Stimulated activated CD4-positive, alpha-beta T cell treated with anti-CD3 and anti-CD28 coated beads, Interleukin-1b, Interleukin-23, amount 100 ng/mL, for 4 hours (primary cell): ENCODE data around the gene ALDH2.
A peak's percentile ranks its signal among the peaks of the same experiment; 100 is the strongest.
"Not testable (repeated sequence)": the region's sequence is repeated elsewhere in the genome, so short reads cannot be mapped to it uniquely, and the experiment has no call there.

Experiments
- DNase-seq, 2 donors: peaks; one replicate each; pipeline ENCODE4 v3.0.0-alpha.2; 2020; ENCODE audit warnings: low read depth in 2 of 2

ALDH2 gene

DNA sequence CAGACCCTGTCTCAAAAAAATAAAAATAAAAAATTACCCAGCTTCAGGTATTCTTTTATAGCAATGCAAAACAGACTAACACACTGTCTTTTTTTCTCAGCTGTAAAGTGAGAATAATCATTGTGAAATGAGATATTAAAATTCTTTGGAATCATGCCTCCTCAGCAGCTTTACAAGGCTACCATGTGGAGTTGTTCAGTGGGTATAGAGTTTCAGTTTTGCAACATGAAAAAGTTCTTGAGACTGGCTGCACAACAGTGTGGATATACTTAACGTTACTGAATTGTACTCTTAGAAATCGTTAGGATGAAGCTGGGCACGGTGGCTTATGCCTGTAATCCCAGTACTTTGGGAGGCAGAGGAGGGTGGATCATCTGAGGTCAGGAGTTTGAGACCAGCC, 59.6 kb downstream of the ALDH2 start:
- no peak for DNase-seq

GRCh38 chr12:111826992-111827391, 60.3 kb downstream of the ALDH2 start:
- no peak for DNase-seq

DNA sequence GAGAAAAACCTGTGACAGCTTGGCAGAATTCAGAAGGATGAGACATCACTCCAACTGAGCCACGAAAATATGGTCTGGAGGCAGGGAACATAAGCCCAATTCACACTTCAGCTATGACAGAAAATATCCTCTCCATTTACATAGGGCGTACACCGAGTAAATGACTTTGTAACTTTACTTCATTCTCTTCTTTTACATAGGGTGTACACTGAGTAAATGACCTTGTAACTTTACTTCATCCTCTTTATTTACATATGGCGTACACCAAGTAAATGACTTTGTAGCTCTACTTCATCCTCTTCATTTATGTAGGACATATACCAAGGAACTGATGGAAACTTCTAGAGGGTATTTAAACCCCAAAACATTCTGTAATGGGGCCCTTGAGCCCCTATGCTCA, 61.2 kb downstream of the ALDH2 start:
- no peak for DNase-seq

DNA sequence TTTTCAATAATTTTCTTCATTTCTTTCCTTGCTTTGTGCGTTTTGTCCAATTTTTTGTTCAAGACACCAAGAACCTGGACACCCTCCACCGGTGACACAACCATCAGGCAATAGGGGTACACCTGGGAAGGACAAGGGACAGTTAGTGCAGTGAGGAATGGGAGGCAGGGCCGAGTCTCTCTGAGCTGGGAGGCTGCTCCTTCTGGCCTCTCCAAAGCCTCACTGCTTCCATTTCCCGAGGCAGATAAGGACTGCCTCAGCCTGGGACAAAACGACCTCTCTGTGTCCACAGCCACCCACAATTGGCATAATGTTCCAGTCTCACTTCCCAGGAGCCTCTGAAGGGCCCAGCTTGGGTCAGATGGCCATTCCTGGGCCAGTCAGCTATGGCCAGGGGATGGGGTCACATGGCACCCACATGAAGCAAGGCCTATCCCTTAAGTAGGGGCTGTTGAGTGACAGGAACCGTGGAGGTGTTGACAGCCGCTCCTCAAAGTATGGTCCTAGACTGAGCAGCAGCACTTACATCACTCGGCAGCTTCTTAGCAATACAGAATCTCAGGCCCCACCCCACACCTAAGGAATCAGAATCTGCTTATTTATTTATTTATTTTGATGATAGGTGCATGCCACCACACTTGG, 61.7 kb downstream of the ALDH2 start:
- no peak for DNase-seq

DNA sequence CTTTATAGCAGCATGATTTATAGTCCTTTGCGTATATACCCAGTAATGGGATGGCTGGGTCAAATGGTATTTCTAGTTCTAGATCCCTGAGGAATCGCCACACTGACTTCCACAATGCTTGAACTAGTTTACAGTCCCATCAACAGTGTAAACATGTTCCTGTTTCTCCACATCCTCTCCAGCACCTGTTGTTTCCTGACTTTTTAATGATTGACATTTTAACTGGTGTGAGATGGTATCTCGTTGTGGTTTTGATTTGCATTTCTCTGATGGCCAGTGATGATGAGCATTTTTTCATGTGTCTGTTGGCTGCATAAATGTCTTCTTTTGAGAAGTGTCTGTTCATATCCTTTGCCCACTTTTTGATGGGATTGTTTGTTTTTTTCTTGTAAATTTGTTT, 62.9 kb downstream of the ALDH2 start:
- not testable (repeated sequence) for DNase-seq

DNA sequence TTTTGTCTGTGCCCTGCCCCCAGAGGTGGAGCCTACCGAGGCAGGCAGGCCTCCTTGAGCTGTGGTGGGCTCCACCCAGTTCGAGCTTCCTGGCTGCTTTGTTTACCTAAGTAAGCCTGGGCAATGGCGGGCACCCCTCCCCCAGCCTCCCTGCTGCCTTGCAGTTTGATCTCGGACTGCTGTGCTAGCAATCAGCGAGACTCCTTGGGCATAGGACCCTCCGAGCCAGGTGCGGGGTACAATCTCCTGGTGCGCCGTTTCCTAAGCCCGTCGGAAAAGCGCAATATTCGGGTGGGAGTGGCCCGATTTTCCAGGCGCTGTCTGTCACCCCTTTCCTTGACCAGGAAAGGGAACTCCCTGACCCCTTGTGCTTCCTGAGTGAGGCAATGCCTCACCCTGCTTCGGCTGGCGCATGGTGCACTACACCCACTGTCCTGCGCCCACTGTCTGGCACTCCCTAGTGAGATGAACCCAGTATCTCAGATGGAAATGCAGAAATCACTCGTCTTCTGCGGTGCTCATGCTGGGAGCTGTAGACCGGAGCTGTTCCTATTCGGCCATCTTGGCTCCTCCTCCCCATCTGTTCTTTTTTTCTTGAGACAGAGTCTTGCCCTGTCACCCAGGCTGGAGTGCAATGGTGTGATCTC, 68.1 kb downstream of the ALDH2 start:
- DNase-seq, result not testable (repeated sequence)

DNA sequence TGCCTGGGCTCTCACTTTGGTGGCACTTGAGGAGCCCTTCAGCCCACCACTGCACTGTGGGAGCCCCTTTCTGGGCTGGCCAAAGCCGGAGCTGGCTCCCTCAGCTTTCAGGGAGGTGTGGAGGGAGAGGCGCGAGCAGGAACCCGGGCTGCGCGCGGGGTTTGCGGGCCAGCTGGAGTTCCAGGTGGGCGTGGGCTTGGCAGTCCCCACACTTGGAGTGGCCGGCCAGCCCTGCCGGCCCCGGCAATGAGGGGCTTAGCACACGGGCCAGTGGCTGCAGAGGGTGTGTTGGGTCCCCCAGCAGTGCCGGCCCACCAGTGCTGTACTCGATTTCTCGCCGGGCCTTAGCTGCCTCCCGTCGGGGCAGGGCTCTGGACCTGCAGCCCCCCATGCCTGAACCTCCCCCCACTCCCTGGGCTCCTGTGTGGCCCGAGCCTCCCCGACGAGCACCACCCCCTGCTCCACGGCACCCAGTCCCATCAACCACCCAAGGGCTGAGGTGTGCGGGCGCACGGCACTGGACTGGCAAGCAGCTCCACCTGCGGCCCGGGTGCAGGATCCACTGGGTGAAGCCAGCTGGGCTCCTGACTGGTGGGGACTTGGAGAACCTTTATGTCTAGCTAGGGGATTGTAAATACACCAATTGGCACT, 68.9 kb downstream of the ALDH2 start:
- not testable (repeated sequence) for DNase-seq

- DNase-seq, result no peak
Observed at GRCh38 chr12:111838353-111838752, 71.6 kb downstream of the ALDH2 start.

GRCh38 chr12:111840807-111841206, 74.1 kb downstream of the ALDH2 start:
- DNase-seq, result no peak

- no peak for DNase-seq
Observed at GRCh38 chr12:111841236-111841749, 74.6 kb downstream of the ALDH2 start.

- DNase-seq, result peak; percentile 96
Observed at GRCh38 chr12:111841750-111842555, 75.2 kb downstream of the ALDH2 start, which contains the start of gene MAPKAPK5. MAPKAPK5 (plus strand) TSS chr12:111842228; CDS start chr12:111842734, 506 bp downstream.

GRCh38 chr12:111842556-111843396, 76.0 kb downstream of the ALDH2 start:
- peak in 1 of 2 donors; percentile 8 for DNase-seq

DNA sequence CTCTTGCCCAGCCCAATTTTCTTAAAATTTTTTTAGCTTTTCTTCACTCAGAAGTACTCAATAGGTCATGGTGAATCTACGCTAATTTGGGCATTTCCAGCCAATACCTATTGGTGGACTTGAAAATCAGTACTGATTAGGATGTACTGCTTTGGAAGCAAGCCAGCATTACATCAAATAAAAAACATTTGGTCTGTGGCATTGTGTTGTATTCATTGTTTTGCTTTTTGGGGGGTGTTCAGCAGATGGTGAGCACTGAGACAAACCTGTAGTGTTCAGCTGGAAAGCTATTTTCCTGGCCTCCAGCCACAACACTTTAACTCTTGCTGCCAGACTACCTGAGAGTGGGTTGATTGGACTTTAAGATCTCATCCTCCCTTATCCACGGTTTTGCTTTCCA, 79.3 kb downstream of the ALDH2 start:
- DNase-seq, result no peak

- DNase-seq, result no peak
Observed at GRCh38 chr12:111850526-111850925, 83.8 kb downstream of the ALDH2 start.

DNA sequence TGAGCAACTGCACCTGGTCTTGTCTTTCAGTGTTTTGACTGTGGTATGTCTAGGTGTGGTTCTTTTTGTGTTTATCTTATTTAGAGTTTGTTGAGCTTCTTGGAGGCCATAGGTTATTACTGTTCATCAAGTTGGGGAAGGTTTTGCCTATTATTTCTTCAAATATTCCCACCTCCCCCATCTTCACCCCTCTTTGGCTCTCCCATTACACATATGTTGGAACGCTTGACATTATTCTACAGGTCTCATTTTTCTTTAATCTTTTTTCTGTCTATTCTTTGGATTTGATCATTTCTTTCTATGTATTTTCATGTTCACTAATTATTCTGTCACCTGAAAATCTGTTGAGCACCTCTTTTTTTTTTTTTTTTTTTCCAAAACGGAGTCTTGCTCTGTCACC, 91.5 kb downstream of the ALDH2 start:
- no peak for DNase-seq

GRCh38 chr12:111858778-111859177, 92.0 kb downstream of the ALDH2 start:
- no peak for DNase-seq

DNA sequence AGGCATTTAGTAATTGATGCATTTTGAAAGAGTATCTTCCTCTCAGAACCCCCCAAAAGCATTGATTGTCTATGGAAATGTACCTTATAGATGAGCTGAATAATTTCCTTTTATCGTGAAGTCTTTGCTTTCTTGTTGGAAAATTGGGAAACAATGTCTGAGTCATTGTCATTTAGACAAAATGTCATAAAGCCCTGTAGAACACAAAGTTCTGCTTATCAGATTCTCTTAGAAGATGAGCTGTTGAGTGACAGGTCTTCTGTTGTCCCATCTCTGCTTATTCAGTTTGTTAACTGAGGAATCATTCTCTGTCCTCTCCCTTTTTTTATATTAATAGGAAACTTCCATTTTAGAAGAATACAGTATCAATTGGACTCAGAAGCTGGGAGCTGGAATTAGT, 98.2 kb downstream of the ALDH2 start:
- DNase-seq, result no peak
